ENCODE data around the gene ZNF10. TPM values are rescaled to one million over a fixed set of nuclear protein-coding genes. Genes with fewer than 3 reads are reported as not detected.

ZNF10 gene
- total and polyA plus RNA-seq, 2 of the 8 experiments (the other 6 are each of a cell fraction or from before 2014, with no cell fraction given), result 5.2 to 11.9 TPM

- H3K4ac ChIP-seq (replicated peaks; ENCODE audit: insufficient read length, low read depth, low read length), result no peak overlapping the region
- H2BK12ac ChIP-seq (ENCODE audit: low read depth, low read length), result no peak overlapping the region
- WGBS, 2 experiments (ENCODE audit: extremely low coverage in 1 of 2, insufficient coverage in 1 of 2, insufficient read length in 1 of 2, insufficient replicate concordance in 2 of 2, low coverage in 1 of 2, low lambda C conversion rate in 2 of 2, missing lambda C conversion rate in 1 of 2), result 95% methylated on average over 3 of the region's 3 CpGs; no CpG with 5 or more reads in 1 of the 2 experiments
- H3K36me3 ChIP-seq (ENCODE audit: control insufficient read depth in 2 of 4, insufficient read depth in 4 of 4, low read length in 3 of 4), result peaks cover 7 to 90% (median 42%) of the 10 kb centered on the region in 4 experiments; a peak in 7 of 8 replicates
- H4K8ac ChIP-seq (ENCODE audit: extremely low read depth, insufficient read depth, low read length), result no peak overlapping the region
- no peaks in the 10 kb centered on the region for H3K23me2 ChIP-seq (ENCODE audit: low read depth, low read length)
- H4K20me1 ChIP-seq (replicated peaks in 1 of 2; ENCODE audit: control insufficient read depth in 1 of 2, insufficient read depth in 2 of 2, low read length in 2 of 2), result no peaks in the 10 kb centered on the region
- no peak overlapping the region for H3K14ac ChIP-seq (ENCODE audit: insufficient read length)
- H3K23ac ChIP-seq (ENCODE audit: insufficient read length), result no peak overlapping the region
- H2BK15ac ChIP-seq (ENCODE audit: low read length), result no peak overlapping the region
- ChIA-PET POLR2A (ENCODE audit: partially characterized antibody) (interaction anchor here (1.0 kb wide), 2 partner anchors 9 to 120 kb away, joined by 3 to 4 read pairs; partner anchors contain the start of gene ZNF26), CTCF (ENCODE audit: partially characterized antibody) (interaction anchor here (1.2 kb wide), 1 partner anchor 76 kb away, joined by 3 read pairs; the partner anchor contains the start of gene ZNF268)
- H3K27me3 ChIP-seq (replicated peaks in 1 of 4; ENCODE audit: control insufficient read depth in 3 of 4, extremely low read depth in 1 of 4, insufficient read depth in 3 of 4, low read length in 3 of 4), result no peaks in the 10 kb centered on the region
- no peak overlapping the region for H4K91ac ChIP-seq (replicated peaks; ENCODE audit: insufficient read length, low read length)
- no peak overlapping the region for H2AFZ ChIP-seq (ENCODE audit: low read length)
- no peak overlapping the region for H3K56ac ChIP-seq (replicated peaks; ENCODE audit: insufficient read length, low read depth, low read length)
- H2BK120ac ChIP-seq (replicated peaks; ENCODE audit: low read depth, low read length), result no peak overlapping the region
- H3K79me2 ChIP-seq (ENCODE audit: control insufficient read depth in 1 of 2, insufficient read depth in 2 of 2, low read length in 2 of 2), result no peaks in the 10 kb centered on the region
- no peak overlapping the region for H2AK5ac ChIP-seq (ENCODE audit: low read depth, low read length)
- no peak for DNase-seq (ENCODE audit: low read depth in 1 of 2, low spot score in 2 of 2)
- H3K4me1 ChIP-seq (replicated peaks in 1 of 4; ENCODE audit: control insufficient read depth in 3 of 4, insufficient read depth in 4 of 4, low read length in 3 of 4), result no peaks in the 10 kb centered on the region
- no peak overlapping the region for H3K9ac ChIP-seq (replicated peaks in 1 of 4; ENCODE audit: extremely low read depth in 1 of 4, low read depth in 3 of 4, low read length in 3 of 4)
- H2BK5ac ChIP-seq (ENCODE audit: low read depth, low read length), result no peak overlapping the region
- peaks cover 86 to 95% of the 10 kb centered on the region in 2 experiments for H3K9me3 ChIP-seq (ENCODE audit: insufficient read depth in 2 of 2, low read depth in 1 of 2, low read length in 1 of 2)
- no peak overlapping the region for H3K18ac ChIP-seq (ENCODE audit: extremely low read depth, low read length)
- no peak overlapping the region for H3K27ac ChIP-seq (ENCODE audit: low read depth, low read length)
- no peaks in the 10 kb centered on the region for H3K79me1 ChIP-seq (ENCODE audit: low read depth, low read length)
- FAIRE-seq, result no peak
- H2BK20ac ChIP-seq (ENCODE audit: low read length), result no peak overlapping the region
- H3K4me2 ChIP-seq (ENCODE audit: insufficient read depth in 1 of 2, low read depth in 2 of 2, low read length in 2 of 2), result no peak overlapping the region
- H4K5ac ChIP-seq (ENCODE audit: insufficient read length, low read depth, low read length), result no peak overlapping the region
- H3K4me3 ChIP-seq (ENCODE audit: extremely low read depth in 1 of 4, insufficient read depth in 2 of 4, low read depth in 3 of 4, low read length in 4 of 4), result peak overlapping the region in 1 of 4 experiments; percentile 36; a peak in 1 of 8 replicates
- no peak for TF ChIP-seq RBBP5 (IDR thresholded peaks at IDR 0.05; ENCODE audit: borderline replicate concordance, low read depth, low read length)
- TF ChIP-seq ZNF274 (IDR thresholded peaks at IDR 0.05; ENCODE audit: borderline replicate concordance, extremely low read depth, low read length), result peak; percentile 89; the same call in 1 of the 2 replicates
- no peak for TF ChIP-seq POU5F1 (IDR thresholded peaks at IDR 0.05; ENCODE audit: low read depth, low read length)
Observed at GRCh38 chr12:133105620-133106019, 24.8 kb upstream of the ZNF10 start.

Data from H1 (cell line).